Smooth muscle cell (in vitro differentiated cells): ENCODE data around the gene TMEM170A. TPM values are rescaled to one million over a fixed set of nuclear protein-coding genes. Genes with fewer than 3 reads are reported as not detected.

Source experiments
- DNase-seq: peaks from one replicate; lab custom pipeline; 2025; ENCODE audit not compliant: unreplicated experiment; lab: John Stamatoyannopoulos, UW
- H2AFZ ChIP-seq: fragments of 200-600 bp; sonication (generic); 2 replicates; pipeline ENCODE4 v1.6.0; 2016; ENCODE audit warnings: antibody characterized with exemption, low read depth, mild to moderate bottlenecking
- H3F3A ChIP-seq: fragments of 200-600 bp; sonication (generic); 2 replicates; pipeline ENCODE4 v1.6.0; 2017; ENCODE audit warnings: antibody characterized with exemption, low read depth
- H3K27ac ChIP-seq: fragments of 200-600 bp; sonication (generic); 2 replicates; pipeline ENCODE4 v1.5.1; 2016; ENCODE audit warnings: low read depth, mild to moderate bottlenecking
- H3K27me3 ChIP-seq: fragments of 200-600 bp; sonication (generic); 2 replicates; pipeline ENCODE4 v1.6.1; 2016; ENCODE audit warnings: low read depth, mild to moderate bottlenecking
- H3K36me3 ChIP-seq: fragments of 200-600 bp; sonication (generic); 2 replicates; pipeline ENCODE4 v1.5.1; 2016; ENCODE audit warnings: low read depth
- H3K4me1 ChIP-seq: fragments of 200-600 bp; sonication (generic); 2 replicates; pipeline ENCODE4 v1.5.1; 2016; ENCODE audit warnings: low read depth
- H3K4me2 ChIP-seq: fragments of 200-600 bp; sonication (generic); 2 replicates; pipeline ENCODE4 v1.6.0; 2016; ENCODE audit warnings: mild to moderate bottlenecking
- H3K4me3 ChIP-seq: fragments of 200-600 bp; sonication (generic); 2 replicates; pipeline ENCODE4 v1.5.1; 2016; ENCODE audit warnings: mild to moderate bottlenecking
- H3K79me2 ChIP-seq: fragments of 200-600 bp; sonication (generic); 2 replicates; pipeline ENCODE4 v1.6.0; 2016; ENCODE audit warnings: low read depth, mild to moderate bottlenecking
- H3K9ac ChIP-seq: fragments of 200-600 bp; sonication (generic); 2 replicates; pipeline ENCODE4 v1.6.0; 2016; ENCODE audit warnings: low read depth
- H3K9me3 ChIP-seq: fragments of 200-600 bp; sonication (generic); replicated peaks from 2 replicates; pipeline ENCODE4 v1.5.1; 2016; ENCODE audit warnings: low read depth
- H4K20me1 ChIP-seq: fragments of 200-600 bp; sonication (generic); 2 replicates; pipeline ENCODE4 v1.6.0; 2016; ENCODE audit warnings: low read depth
- CTCF ChIP-seq: fragments of 200-600 bp; sonication (generic); IDR thresholded peaks from 2 replicates; pipeline ENCODE4 v1.5.1; 2017; ENCODE audit warnings: borderline replicate concordance, mild to moderate bottlenecking, antibody characterized with exemption; ENCODE audit not compliant: insufficient read depth, poor library complexity, severe bottlenecking
- WGBS: methylation state at CpG from one replicate; pipeline ENCODE4 v1.1.7; 2016; ENCODE audit warnings: low lambda C conversion rate; 5-methylcytosine and 5-hydroxymethylcytosine counted together
- polyA plus RNA-seq: library from polyadenylated mRNA; unstranded; fragments of >200 nt; fragmentation: Nextera tagmentation; extraction: Ambion mirVana; gene quantifications from 2 replicates; pipeline ENCODE4 v1.2.1, GENCODE V29; 2016
- total RNA-seq: library from RNA; depleted of rRNA; stranded (reverse); fragments of >200 nt; gene quantifications from 2 replicates; pipeline ENCODE4 v1.2.3, GENCODE V29; 2014

Gene TMEM170A
- total and polyA plus RNA-seq, 2 experiments from 2014 or later: 10.0 to 12.9 TPM

GRCh38 chr16:75478480-75479345 is 14.2 kb upstream of the TMEM170A start:
- 97% methylated on average over 80 of the region's 80 CpGs for WGBS

GRCh38 chr16:75477680-75478473 is 13.4 kb upstream of the TMEM170A start:
- Histone ChIP-seq H3K79me2 (no peaks in the 10 kb centered on the region), H3K4me1 (no peaks in the 10 kb centered on the region), H4K20me1 (no peaks in the 10 kb centered on the region), H3K9ac (no peak overlapping the region), H3K27ac (no peak overlapping the region), H3K4me2 (no peak overlapping the region), H2AFZ (no peak overlapping the region), H3K36me3 (no peaks in the 10 kb centered on the region), H3K9me3 (no peaks in the 10 kb centered on the region), H3F3A (no peaks in the 10 kb centered on the region), H3K27me3 (no peaks in the 10 kb centered on the region), H3K4me3 (no peak overlapping the region)
- TF ChIP-seq CTCF: no peak
- no peak for DNase-seq
- 98% methylated on average over 4 of the region's 4 CpGs for WGBS

More at GRCh38 chr16:75478480-75479345, 14.2 kb upstream of the TMEM170A start:
- Histone ChIP-seq H3K79me2 (no peaks in the 10 kb centered on the region), H3K27ac (no peak overlapping the region), H3K27me3 (no peaks in the 10 kb centered on the region), H3K9ac (no peak overlapping the region), H4K20me1 (no peaks in the 10 kb centered on the region), H3K4me1 (no peaks in the 10 kb centered on the region), H3K9me3 (no peaks in the 10 kb centered on the region), H3K4me3 (no peak overlapping the region), H3F3A (no peaks in the 10 kb centered on the region), H3K36me3 (no peaks in the 10 kb centered on the region), H3K4me2 (no peak overlapping the region), H2AFZ (no peak overlapping the region)
- no peak for TF ChIP-seq CTCF
- no peak for DNase-seq

GRCh38 chr16:75476817-75477216 is 12.3 kb upstream of the TMEM170A start:
- no peaks in the 10 kb centered on the region for H3K36me3 ChIP-seq
- DNase-seq: no peak
- no peak overlapping the region for H3K27ac ChIP-seq
- no peak overlapping the region for H3K4me3 ChIP-seq
- WGBS: 90% methylated on average over 8 of the region's 8 CpGs
- H3K27me3 ChIP-seq: no peaks in the 10 kb centered on the region
- no peaks in the 10 kb centered on the region for H3K4me1 ChIP-seq
- no peaks in the 10 kb centered on the region for H4K20me1 ChIP-seq
- no peak overlapping the region for H3K4me2 ChIP-seq
- no peak overlapping the region for H2AFZ ChIP-seq
- H3K9ac ChIP-seq: no peak overlapping the region
- no peaks in the 10 kb centered on the region for H3K79me2 ChIP-seq
- no peaks in the 10 kb centered on the region for H3K9me3 ChIP-seq
- no peak for TF ChIP-seq CTCF
- H3F3A ChIP-seq: no peaks in the 10 kb centered on the region
